ENCODE data around the gene TBC1D2. TPM values are rescaled to one million over a fixed set of nuclear protein-coding genes. Genes with fewer than 3 reads are reported as not detected.
A peak's percentile ranks its signal among the peaks of the same experiment; 100 is the strongest.

The TBC1D2 gene
- total and polyA plus RNA-seq, 2 of the 13 experiments (the other 11 are each of a cell fraction or from before 2014, with no cell fraction given) = 2.0 to 2.8 TPM

GRCh38 chr9:98191671-98192502 lies 63.6 kb downstream of the TBC1D2 start (continued):
- TF ChIP-seq MED13 (CRISPR knock-in tag; IDR thresholded peaks at IDR 0.05) (no peak), MXD3 (CRISPR knock-in tag; IDR thresholded peaks at IDR 0.05) (no peak), ZNF232 (CRISPR knock-in tag; IDR thresholded peaks at IDR 0.05; ENCODE audit: borderline replicate concordance) (no peak), RAD21 (CRISPR knock-in tag; IDR thresholded peaks at IDR 0.05) (no peak), ZNF484 (CRISPR knock-in tag; IDR thresholded peaks at IDR 0.05; ENCODE audit: borderline replicate concordance, low read depth) (no peak), ZNF792 (CRISPR knock-in tag; IDR thresholded peaks at IDR 0.05) (no peak), FOSL2 (CRISPR knock-in tag; IDR thresholded peaks at IDR 0.05) (no peak), FOXA1 (IDR thresholded peaks at IDR 0.05) (no peak), FOXA1 (CRISPR knock-in tag; IDR thresholded peaks at IDR 0.05) (no peak), ZNF354B (CRISPR knock-in tag; IDR thresholded peaks at IDR 0.05) (no peak), FOXK1 (CRISPR knock-in tag; IDR thresholded peaks at IDR 0.05; ENCODE audit: borderline replicate concordance, low read depth) (no peak), RORA (CRISPR knock-in tag; IDR thresholded peaks at IDR 0.05) (no peak), IRX3 (CRISPR knock-in tag; IDR thresholded peaks at IDR 0.05; ENCODE audit: borderline replicate concordance, low read depth) (no peak), REXO4 (CRISPR knock-in tag; IDR thresholded peaks at IDR 0.05; ENCODE audit: borderline replicate concordance) (no peak), ZNF746 (CRISPR knock-in tag; IDR thresholded peaks at IDR 0.05) (no peak), ZNF589 (CRISPR knock-in tag; conservative IDR thresholded peaks at IDR 0.05) (no peak), NFRKB (IDR thresholded peaks at IDR 0.05) (no peak), SIN3B (IDR thresholded peaks at IDR 0.05; ENCODE audit: low read length) (no peak), MTF2 (CRISPR knock-in tag; IDR thresholded peaks at IDR 0.05; ENCODE audit: borderline replicate concordance) (no peak), STAT5B (CRISPR knock-in tag; IDR thresholded peaks at IDR 0.05) (no peak), ZSCAN25 (CRISPR knock-in tag; IDR thresholded peaks at IDR 0.05) (peak; percentile 79), SKI (IDR thresholded peaks at IDR 0.05; ENCODE audit: partially characterized antibody) (no peak), MED8 (CRISPR knock-in tag; IDR thresholded peaks at IDR 0.05; ENCODE audit: insufficient replicate concordance) (no peak), FOXO1 (CRISPR knock-in tag; IDR thresholded peaks at IDR 0.05) (no peak), IKZF4 (CRISPR knock-in tag; IDR thresholded peaks at IDR 0.05; ENCODE audit: borderline replicate concordance, low read depth, not compliant biosample characterization) (peak; percentile 48)
- TF ChIP-seq, protein P1, sequence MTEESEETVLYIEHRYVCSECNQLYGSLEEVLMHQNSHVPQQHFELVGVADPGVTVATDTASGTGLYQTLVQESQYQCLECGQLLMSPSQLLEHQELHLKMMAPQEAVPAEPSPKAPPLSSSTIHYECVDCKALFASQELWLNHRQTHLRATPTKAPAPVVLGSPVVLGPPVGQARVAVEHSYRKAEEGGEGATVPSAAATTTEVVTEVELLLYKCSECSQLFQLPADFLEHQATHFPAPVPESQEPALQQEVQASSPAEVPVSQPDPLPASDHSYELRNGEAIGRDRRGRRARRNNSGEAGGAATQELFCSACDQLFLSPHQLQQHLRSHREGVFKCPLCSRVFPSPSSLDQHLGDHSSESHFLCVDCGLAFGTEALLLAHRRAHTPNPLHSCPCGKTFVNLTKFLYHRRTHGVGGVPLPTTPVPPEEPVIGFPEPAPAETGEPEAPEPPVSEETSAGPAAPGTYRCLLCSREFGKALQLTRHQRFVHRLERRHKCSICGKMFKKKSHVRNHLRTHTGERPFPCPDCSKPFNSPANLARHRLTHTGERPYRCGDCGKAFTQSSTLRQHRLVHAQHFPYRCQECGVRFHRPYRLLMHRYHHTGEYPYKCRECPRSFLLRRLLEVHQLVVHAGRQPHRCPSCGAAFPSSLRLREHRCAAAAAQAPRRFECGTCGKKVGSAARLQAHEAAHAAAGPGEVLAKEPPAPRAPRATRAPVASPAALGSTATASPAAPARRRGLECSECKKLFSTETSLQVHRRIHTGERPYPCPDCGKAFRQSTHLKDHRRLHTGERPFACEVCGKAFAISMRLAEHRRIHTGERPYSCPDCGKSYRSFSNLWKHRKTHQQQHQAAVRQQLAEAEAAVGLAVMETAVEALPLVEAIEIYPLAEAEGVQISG (CRISPR knock-in tag; IDR thresholded peaks at IDR 0.05) = 0 out of 2 replicates have a peak, but pooled peaks have one; percentile 12
- TF ChIP-seq, protein P2, sequence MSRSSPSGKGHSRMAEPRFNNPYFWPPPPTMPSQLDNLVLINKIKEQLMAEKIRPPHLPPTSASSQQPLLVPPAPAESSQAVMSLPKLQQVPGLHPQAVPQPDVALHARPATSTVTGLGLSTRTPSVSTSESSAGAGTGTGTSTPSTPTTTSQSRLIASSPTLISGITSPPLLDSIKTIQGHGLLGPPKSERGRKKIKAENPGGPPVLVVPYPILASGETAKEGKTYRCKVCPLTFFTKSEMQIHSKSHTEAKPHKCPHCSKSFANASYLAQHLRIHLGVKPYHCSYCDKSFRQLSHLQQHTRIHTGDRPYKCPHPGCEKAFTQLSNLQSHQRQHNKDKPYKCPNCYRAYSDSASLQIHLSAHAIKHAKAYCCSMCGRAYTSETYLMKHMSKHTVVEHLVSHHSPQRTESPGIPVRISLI (CRISPR knock-in tag; IDR thresholded peaks at IDR 0.05; ENCODE audit: borderline replicate concordance) = no peak
- TF ChIP-seq, protein P3, sequence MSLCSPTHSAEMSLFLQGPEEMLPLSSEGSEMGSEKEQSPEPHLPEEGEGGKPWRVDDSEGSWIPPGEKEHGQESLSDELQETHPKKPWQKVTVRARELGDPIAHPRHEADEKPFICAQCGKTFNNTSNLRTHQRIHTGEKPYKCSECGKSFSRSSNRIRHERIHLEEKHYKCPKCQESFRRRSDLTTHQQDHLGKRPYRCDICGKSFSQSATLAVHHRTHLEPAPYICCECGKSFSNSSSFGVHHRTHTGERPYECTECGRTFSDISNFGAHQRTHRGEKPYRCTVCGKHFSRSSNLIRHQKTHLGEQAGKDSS (CRISPR knock-in tag; IDR thresholded peaks at IDR 0.05; ENCODE audit: borderline replicate concordance, low read depth) = no peak; the same call in 1 of the 2 replicates

Data from HepG2 (cell line).